PFSK-1 (cell line): ENCODE results near the gene SLC2A6.

ENCODE experiments used
- POLR2AphosphoS5 ChIP-seq: IDR thresholded peaks from 2 replicates; pipeline ENCODE4 v1.6.1; 2012; ENCODE audit warnings: low read depth, mild to moderate bottlenecking, control low read depth, low read length, moderate library complexity
- REST ChIP-seq, 2 experiments: IDR thresholded peaks; 2 replicates each; pipeline versions ENCODE4 v1.6.1 to v1.8.0; 2011 to 2012; ENCODE audit warnings: low read depth in 2 of 2, low read length in 2 of 2, control low read depth in 1 of 2, inconsistent platforms in 1 of 2, mild to moderate bottlenecking in 1 of 2, moderate library complexity in 1 of 2; ENCODE audit not compliant: insufficient read depth in 1 of 2

GRCh38 chr9:133505186-133505830 is 26.4 kb upstream of the SLC2A6 start:
- TF ChIP-seq POLR2AphosphoS5 (no peak), REST (IDR thresholded peaks at IDR 0.05; ENCODE audit: insufficient read depth in 1 of 2, low read depth in 2 of 2, low read length in 2 of 2) (no peak)
